HG03095 (cell line): ENCODE data around the gene SFXN5.

ENCODE experiments used
- ATAC-seq: cut with Tn5 transposase; IDR thresholded peaks from one replicate; pipeline ENCODE4 v1.9.1; 2021; ENCODE audit warnings: moderate library complexity; ENCODE audit not compliant: unreplicated experiment

The SFXN5 gene

DNA sequence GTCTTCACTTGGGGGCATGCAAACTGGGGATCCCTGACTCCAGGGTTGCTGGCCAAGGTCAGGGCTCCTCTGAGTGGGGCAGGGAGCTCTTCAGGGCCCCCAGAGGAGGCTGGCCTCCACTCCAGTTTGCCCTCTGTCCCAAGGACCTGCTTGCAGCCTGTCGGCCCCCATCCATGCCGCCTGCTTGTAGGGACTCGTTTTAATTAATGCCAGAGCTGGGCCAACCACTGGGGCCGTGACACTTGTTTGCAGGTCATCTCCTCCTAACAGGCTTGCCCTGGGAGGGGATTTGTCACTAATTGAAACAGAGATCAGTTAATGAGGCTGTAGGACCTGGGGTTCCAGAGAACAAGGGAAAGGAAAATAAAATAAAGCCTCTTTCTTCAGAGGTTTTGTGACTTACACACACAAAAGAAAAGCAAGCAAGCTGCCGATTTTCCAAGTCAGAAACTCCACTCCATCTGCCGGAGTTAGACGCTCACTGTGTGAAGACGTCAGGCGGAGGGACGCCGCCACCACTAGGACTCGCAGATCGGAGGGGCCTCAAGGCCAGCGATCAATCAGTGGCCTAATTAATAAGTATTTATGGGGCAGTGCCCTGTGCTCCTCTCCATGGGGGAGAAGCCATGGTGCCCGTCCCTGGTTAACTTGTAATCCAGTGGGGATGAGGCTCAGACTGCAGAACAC lies 75.9 kb downstream of the SFXN5 start:
- no peak for ATAC-seq

DNA sequence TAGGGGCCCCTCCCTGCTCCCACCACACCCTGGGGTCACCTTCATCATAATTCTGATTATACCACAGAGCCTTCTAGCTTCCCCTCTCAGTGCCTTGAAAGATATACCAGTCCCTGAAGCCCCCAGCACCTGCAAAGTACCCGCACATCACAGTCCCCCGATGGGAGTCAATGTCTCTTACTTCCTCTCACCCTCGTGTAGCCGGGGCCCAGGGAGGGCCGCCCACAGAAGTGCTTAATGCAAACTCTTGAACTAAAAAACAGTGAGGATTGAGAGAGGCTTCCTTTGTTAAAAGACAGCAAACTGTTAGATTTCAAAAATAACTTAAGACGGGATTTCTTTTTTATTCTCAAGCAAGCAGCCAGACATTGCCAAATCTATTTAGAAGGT lies 76.5 kb downstream of the SFXN5 start:
- ATAC-seq = no peak

DNA sequence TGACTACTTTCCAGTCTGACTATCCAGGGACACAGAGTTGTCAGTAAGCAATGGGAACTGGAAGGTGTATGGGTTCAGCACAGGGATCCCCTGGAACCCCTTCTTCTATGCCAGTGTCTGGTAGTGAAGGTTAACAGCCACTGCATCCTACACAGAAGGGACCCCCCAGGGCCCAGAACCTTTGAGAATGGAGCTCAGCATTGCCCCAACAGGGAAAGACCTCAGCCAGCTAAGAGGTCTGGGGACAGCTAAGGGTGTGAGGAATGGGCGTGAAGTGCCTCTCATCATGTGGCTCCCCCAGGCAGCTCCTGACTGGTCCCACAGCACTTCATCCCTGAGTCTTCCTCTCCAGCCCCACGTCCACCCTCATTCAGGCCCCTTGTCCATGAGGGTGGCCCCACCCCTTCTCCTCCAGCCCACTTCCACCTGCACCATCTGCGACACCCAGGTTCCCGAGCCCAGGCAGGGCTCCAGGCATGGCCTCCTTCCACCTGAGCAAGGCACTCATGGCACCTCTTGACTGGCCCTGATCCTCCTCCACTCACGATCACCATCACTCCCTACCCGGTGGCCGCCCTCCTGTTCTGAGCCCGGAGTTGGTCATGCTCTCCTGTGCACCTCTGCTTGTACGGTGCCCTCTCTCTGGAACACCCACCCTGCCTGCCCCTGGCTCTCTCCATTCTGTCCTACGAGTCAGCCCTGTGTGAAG lies 77.1 kb downstream of the SFXN5 start:
- ATAC-seq = no peak

DNA sequence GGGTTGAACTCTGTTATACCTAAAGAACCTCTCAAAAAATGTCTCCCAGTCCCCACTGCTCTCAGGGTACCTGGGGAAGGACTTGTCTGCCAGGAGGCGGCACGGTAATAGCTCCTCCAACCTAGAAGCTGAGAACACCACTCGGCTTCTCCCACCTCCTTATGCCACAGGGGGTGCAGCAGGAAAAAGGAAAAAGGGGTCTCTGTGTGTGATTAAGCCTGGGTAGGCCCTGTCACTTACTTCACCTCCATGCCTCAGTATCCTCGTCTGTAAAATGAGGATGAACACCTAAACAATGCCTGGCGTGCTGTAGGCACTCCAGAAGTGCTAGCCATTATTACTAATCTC lies 77.6 kb downstream of the SFXN5 start:
- no peak for ATAC-seq

DNA sequence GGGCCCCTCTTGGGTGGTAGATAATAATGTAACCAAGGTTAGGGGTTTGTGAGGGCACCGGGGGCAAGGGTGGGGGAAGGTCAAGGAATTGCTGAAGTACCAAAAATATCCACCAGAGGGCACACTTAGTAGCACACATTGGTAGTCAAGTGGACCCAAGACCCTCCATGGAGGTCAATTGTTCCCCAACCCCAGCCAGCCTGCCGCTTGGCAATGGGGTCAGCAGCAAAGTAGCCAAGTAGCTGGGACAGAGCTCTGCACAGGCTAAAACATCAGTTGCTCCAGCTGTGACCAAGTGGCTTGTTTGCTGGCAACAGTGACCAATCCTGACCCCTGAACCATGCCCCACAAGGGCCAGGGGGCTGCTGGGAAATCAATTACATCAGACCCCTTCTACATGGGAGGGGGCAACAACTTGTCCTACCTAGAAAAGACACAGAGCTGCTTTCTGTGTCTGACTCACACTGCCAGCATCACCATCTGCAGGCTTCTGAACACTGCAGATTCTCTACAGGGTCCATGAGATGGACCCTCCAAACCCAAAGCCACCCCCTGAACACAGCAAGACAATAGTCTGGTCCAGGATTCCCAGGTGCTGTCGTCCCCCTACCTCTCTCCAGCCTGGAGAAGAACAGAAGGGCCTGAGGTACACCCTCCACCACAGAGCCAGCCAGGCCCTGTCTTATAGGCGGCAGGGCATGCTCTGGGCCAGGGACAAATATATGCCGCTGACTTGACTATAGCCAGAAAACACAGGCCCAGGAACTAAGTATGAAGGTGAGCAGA lies 78.2 kb downstream of the SFXN5 start:
- ATAC-seq = no peak

DNA sequence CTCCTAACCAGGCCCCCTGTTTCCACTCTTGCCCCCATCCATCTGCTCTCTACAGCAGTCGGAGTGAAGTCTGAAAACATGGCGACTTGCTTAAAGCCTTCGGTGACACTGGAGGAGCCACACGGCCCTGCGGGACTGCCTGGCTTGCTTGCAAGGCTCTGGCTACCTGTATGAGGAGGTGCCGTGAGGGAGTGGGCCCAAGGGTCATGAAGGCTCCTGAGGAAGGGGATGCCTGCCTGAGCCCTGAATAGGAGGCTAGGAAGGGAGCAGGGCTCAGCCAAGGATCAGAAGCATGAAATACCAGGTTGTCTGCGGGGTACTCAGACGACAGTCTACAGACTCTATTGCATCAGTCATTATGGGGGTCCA lies 78.8 kb downstream of the SFXN5 start:
- ATAC-seq = no peak

DNA sequence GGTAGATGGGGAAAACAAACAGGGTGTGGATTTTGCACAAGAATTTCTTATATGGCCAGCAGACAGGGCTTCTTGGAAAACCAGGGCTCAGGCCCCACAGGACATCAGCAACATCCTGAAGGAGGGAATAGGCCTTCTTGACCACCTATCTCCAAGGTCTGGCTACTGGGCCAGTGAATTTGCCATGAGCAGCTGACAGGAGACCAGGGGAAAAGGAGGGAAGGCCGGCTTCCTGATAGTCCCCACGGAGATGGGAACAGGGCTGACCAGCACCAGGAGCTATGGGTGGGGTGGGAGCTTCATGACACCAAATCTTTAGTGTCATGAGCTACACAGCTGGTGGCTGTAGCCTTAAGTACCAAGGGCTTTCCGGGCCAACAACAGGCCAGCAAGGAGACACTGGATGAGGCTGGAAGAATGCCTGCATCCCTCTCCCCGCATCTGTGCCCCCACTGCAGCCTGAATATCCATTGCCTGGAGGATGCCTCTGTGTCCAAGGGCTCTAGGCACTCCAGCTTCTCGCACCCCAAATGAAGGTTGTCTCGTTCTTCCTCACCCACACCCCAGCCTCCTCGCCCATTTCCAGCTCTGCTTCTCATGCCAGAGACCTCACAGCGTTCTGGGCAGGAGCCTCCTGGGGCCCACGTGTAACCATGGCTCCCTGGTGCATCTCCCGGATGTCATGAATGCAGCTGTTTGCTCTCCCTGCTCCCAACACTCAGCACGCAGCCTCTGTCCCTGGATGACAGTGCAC lies 79.4 kb downstream of the SFXN5 start:
- ATAC-seq = no peak

DNA sequence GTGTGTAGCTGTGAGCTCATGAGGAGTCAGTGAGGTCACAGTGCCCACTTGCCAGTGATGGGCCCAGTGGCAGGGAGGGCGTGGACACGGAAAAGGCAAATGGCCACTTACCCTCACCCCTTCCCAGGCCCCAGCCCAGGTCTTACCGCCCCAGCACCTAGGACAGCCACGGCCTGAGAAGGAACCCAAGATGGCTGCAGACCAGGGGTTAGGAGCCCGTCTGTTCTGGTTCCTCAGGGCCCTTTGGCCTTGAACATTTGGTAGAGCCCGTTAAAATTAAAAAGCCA lies 80.1 kb downstream of the SFXN5 start:
- ATAC-seq = no peak

DNA sequence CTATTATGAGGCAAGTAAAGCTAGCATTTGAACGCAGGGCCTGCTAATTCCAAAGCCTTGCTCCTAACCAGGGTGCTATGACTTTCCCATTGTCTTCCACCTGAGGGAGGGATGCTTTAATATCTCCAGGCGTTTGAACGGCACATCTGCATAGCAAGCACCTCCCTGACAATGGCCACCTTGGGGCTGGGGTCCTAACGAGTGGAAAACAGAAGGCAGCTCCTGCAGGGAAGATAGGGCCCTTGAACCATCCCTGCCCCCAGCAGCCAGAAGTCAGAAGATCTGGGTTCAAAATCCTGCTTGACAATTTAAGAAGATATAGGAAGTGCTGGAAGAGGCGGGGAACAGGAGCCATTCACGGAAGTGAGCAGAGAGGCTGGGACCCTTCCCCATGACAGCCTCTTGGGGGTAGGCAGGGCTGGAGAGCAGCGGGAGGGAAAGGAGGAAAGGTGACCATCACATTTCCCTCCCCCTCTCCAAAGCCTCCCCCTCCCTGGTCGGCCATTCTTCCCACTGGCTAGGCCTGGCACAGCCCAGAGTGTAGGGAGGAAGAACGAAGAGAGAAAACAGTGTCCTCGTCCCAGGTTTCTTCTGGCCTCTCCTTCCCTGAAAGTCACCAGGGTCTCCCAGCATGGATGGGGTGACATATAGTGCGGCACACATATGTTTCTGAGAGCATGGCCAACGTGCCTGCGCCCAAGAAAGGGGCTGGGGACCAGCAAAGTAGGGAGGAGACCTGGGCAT lies 80.6 kb downstream of the SFXN5 start:
- no peak for ATAC-seq

DNA sequence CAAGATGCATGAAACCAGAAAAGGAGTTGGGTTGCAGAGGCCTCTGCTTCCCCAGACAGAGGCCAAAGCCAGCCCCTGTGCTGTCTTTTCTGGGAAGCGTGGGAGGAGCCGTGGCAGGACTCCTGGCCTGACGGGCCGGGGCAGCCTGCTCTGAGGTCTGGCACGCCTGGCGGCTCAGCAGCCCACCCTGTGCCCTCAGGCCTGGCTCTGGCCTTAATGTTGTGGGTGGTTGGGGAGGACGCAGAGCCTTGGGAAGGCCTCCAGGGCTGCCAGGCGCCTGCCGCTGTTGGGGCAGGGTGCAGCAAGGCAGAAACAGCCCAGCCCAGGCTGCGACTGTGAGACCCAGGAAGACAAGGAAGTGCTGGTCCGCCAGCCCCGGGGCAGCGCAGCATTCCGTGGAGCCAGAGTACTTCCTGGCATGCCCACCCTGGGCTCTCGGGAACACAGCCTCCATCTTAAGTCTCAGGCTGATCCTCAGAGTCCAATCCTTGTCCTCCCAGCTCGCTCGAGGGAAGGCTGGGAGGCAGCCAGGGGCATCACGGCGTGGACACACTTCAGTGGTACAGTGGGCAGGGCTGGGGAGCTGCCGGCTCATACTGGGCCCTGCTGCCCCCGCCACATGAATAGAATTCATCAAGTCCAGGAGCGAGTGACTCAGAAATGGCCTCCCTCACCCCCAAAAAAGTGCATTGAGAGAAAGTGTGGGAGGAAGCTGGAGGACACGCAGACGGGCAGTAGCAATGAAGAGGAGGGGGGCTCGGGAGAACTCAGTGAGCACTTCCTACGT lies 81.5 kb downstream of the SFXN5 start:
- no peak for ATAC-seq

DNA sequence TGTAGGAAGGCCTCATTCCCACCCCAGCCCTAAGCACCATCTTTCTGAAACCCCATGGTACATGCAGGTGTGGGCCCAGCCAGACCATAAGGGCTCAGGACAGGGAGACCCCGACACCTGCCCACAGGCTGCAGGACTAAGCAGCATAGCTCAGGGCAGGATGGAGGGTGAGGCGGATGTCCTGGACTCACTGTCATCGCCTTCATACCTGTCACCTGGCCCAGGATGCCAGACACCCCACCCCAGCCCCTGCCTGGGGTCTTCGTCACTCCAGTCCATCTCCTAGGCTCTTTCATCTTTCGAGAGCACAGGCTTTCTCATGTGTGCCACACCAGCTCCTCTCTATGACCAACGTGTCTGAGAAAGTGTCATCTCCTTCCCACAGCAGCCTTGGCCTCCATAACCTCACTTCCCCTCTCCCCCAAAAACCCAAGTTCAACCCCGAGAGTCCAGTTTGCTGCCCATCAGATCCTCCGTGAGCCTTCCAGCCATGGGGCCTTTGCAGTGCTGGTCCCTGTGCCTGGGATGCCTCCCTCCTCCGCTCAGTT lies 82.7 kb downstream of the SFXN5 start:
- ATAC-seq = no peak

DNA sequence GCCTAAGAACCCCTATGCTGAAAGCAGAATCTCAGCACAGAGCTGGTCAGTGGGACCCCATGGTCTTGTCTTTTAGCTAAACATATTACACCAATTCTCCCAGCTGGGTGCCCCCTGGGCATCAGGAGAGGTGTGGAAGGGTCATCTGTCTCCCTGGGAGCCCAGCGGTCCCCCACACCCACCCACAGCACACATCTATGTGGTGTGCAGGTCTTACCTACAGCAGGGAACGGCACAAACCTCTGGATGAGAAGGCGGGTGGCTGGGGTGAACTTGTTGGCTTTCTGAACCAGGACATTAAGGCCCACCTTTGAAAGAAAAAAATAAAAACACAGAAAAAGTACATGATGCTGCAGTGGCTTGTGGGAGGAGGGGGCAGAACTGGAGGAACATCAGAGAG lies 83.5 kb downstream of the SFXN5 start:
- ATAC-seq = no peak

DNA sequence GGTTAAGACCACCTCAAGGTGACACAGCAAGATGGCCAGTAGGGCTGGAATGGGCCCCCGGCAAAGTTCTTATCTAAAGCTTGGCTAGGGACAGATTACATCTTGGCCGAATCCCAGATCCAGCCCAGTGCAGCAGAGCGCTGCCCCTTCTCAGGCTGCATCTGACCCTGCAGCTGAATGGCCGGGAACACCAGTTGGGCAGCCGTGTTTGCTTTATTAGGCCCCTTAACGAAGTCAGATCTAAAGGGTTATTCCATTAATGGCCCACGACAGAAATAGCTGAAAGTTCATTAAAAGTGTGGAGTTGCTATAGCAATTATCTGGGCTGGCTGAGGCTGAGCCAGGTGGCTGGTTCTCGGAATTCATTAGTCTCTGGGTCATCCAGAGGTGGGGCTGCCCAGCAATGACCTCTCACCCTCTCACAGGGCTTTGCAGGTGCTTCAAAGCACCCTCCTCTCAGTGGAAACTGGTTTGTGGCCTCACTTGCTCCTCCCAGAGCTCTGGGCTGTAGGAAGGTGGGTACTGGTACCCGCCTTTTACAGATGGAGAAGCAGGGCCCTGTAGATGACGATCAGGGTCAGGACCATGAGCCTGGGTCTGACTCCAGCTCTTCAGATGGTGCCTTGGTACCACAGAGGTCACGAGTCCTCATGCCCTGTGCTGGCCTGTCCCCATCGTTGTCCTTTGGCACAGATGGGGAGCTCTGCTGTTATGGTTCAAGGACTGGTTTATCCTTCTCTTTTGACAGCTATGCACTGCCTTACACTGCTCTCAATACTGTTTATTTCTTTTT lies 85.4 kb downstream of the SFXN5 start:
- no peak for ATAC-seq

DNA sequence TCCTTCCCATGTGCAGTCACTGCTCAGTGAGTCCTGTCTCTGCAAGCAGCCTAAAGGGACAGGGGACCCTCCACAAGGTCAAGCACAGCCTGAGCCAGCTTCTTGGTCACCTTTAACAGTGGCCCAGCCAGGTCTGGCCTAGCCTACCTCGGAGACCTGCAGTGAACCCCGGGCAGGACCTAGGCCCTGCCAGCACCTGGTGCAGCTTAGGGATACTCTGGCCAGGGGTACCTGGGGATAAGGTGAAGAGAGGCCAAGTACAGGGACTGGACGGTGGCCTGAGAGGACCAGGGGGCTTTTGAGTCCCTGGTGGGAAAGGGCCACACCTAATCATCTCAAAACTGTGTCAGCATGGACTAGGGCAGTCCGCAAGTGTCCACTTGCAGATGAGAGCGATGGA lies 86.4 kb downstream of the SFXN5 start:
- no peak for ATAC-seq

DNA sequence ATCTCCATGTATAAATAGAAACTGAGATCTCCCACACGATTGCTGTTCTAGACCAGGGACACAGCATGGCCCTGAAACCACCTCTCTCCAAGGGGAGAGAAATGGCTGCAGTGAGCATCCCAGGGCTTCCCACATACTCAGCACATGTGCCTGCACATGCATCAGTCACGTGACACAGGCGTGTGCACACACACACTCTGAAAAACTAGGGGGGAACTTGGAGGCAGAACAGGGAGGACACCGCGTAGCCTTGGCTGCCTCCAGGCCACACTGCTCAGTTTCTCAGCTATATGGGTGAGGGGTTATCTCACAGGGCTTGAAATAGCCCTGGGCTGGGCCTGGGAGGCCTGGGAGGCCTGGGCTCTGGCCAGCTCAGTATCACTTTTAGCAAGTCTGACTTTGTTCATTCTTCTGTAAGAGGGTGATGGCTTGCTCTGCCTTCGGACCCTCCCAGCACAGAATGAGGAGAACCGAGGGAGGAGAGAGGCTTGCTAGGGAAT lies 87.3 kb downstream of the SFXN5 start:
- ATAC-seq = no peak

DNA sequence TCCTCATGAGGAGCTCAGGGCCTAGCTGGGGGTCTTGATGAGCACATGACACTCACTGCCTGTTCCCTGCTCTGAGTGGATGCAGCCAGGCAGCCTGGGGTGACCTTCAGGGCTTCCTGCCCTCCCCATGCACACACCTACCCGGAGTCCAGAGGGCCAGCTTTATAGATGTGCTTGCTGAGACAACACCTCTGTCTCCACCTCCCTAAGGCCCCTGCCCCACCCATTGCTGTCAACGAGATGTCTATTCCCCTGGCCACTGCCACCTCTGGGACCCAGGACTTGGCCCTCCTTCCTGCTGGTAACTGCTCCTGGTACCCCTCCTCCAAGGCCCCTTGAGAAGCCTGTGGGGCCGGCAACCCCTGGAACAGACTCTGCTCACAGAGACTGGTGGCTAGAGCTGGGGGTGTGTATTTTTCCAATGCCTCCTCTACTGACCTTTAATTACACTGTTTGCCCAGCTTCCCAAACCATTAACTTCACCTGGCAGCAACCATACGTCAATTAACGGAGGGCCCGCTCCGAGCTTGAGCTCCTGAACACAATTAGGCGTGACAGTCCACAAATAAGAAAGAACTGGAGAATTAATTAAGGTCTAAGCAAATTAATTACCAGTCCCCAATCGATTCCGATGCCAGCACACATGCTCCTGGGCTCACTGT lies 87.9 kb downstream of the SFXN5 start:
- ATAC-seq = no peak

DNA sequence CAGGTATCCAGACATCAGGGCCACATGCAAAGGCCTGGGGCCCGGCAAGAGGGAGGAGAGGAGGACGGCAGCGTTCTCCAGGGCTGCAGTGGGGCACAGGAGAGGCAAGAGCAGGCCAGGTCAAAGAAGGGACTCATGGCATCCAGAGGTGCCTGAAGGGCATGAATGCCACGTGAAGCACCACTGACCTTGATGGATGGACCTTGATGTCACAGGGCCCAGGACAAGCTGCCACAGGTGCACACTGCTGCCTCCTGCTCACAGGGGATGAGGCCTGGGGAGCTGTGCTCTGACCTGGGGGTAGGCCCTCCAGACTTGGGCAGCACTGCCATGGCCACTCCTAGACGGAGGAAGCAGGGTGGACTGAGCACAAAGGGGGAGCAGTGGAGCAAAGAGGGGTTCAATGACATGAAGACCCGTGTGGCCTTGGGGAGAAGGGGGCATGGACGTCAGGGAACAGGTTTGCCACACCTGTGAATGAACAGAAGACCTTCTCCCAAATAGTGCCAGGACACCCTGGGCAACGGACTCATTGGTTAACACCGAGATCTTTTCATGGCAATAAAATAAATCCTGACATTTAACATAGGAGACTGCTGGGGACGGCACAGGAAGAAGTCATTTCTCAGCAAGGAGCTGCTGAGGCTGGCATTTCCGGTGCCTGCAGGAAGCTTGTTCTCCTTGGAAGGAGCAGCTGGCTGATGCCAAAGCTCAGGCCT lies 88.6 kb downstream of the SFXN5 start:
- no peak for ATAC-seq

DNA sequence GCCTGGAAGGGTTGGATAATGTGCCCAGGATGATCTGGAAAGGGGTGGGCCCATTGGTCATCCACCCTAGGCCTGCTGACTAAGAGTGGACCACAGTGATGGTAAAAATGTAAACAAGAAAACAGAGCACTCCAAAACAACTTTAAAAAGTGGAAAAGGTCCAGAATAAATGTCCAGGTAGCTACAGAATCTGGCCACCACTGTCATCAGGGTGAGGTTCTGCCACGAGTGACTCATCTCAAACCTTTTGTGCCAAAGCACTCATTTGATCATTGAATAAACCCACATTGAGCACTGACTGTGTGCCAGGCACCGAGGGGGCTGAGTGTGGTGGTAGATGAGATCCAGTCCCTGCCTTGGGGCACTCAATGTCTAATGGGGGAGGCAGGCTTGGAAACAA lies 89.3 kb downstream of the SFXN5 start:
- no peak for ATAC-seq
